H9 (cell line): Measurements from ENCODE around the gene NPS. TPM values are rescaled to one million over a fixed set of nuclear protein-coding genes. Genes with fewer than 3 reads are reported as not detected.

Experiments
- DNase-seq: peaks from one replicate; pipeline ENCODE4 v3.0.0-alpha.2; 2017
- H2AFZ ChIP-seq: one replicate; pipeline ENCODE4 v1.6.1; 2013; ENCODE audit warnings: mild to moderate bottlenecking, low read length, control low read depth, moderate library complexity
- H2AK5ac ChIP-seq: 2 replicates; pipeline ENCODE4 v1.6.1; 2013; ENCODE audit warnings: low read length, control low read depth, mixed read lengths; ENCODE audit not compliant: insufficient read length
- H2BK120ac ChIP-seq: one replicate; pipeline ENCODE4 v1.6.1; 2013; ENCODE audit warnings: low read depth, mild to moderate bottlenecking, low read length, control low read depth, inconsistent platforms; ENCODE audit not compliant: poor library complexity, severe bottlenecking
- H2BK12ac ChIP-seq: 2 replicates; pipeline ENCODE4 v1.6.1; 2013; ENCODE audit warnings: low read length, control low read depth, mixed read lengths, low read depth; ENCODE audit not compliant: insufficient read length
- H2BK15ac ChIP-seq: 2 replicates; pipeline ENCODE4 v1.6.1; 2013; ENCODE audit warnings: low read depth, low read length, control low read depth
- H2BK20ac ChIP-seq: one replicate; pipeline ENCODE4 v1.6.1; 2013; ENCODE audit warnings: low read depth, mild to moderate bottlenecking, low read length, control low read depth, inconsistent platforms; ENCODE audit not compliant: poor library complexity, severe bottlenecking
- H2BK5ac ChIP-seq: 2 replicates; pipeline ENCODE4 v1.6.1; 2013; ENCODE audit warnings: low read length, control low read depth, mixed read lengths; ENCODE audit not compliant: insufficient read length
- H3K14ac ChIP-seq: 2 replicates; pipeline ENCODE4 v1.6.1; 2013; ENCODE audit warnings: low read length, control low read depth; ENCODE audit not compliant: insufficient read depth
- H3K18ac ChIP-seq: 2 replicates; pipeline ENCODE4 v1.6.1; 2013; ENCODE audit warnings: low read depth, mild to moderate bottlenecking, mixed read lengths, low read length, control low read depth; ENCODE audit not compliant: insufficient read length
- H3K23ac ChIP-seq: 2 replicates; pipeline ENCODE4 v1.6.1; 2013; ENCODE audit warnings: low read length, control low read depth, mixed read lengths, low read depth; ENCODE audit not compliant: insufficient read length
- H3K23me2 ChIP-seq: 2 replicates; pipeline ENCODE4 v1.6.1; 2013; ENCODE audit warnings: low read depth, mild to moderate bottlenecking, mixed read lengths, low read length, control low read depth; ENCODE audit not compliant: insufficient read length, poor library complexity, severe bottlenecking
- H3K27ac ChIP-seq: 2 replicates; pipeline ENCODE4 v1.5.1; 2013; ENCODE audit warnings: low read length, control low read depth, mixed read lengths, low read depth; ENCODE audit not compliant: insufficient read length
- H3K27me3 ChIP-seq: 2 replicates; pipeline ENCODE4 v1.6.1; 2013; ENCODE audit warnings: low read length, control low read depth, inconsistent platforms; ENCODE audit not compliant: insufficient read depth
- H3K4ac ChIP-seq: 2 replicates; pipeline ENCODE4 v1.6.1; 2013; ENCODE audit warnings: low read depth, mild to moderate bottlenecking, control low read depth, inconsistent platforms, low read length, moderate library complexity
- H3K4me1 ChIP-seq: 2 replicates; pipeline ENCODE4 v1.6.1; 2013; ENCODE audit warnings: low read length, control low read depth, inconsistent platforms; ENCODE audit not compliant: insufficient read depth
- H3K4me2 ChIP-seq: 2 replicates; pipeline ENCODE4 v1.6.1; 2013; ENCODE audit warnings: low read length, control low read depth, mixed read lengths; ENCODE audit not compliant: insufficient read length, insufficient read depth
- H3K56ac ChIP-seq: 2 replicates; pipeline ENCODE4 v1.6.1; 2013; ENCODE audit warnings: low read depth, mild to moderate bottlenecking, mixed read lengths, low read length, control low read depth; ENCODE audit not compliant: insufficient read length
- H3K79me1 ChIP-seq: 2 replicates; pipeline ENCODE4 v1.6.1; 2013; ENCODE audit warnings: low read depth, mild to moderate bottlenecking, moderate library complexity, low read length, control low read depth, inconsistent platforms; ENCODE audit not compliant: insufficient read depth, poor library complexity, severe bottlenecking
- H3K79me2 ChIP-seq: 2 replicates; pipeline ENCODE4 v1.6.1; 2013; ENCODE audit warnings: low read length, control low read depth, inconsistent platforms; ENCODE audit not compliant: insufficient read depth
- H3K9ac ChIP-seq: 2 replicates; pipeline ENCODE4 v1.6.1; 2013; ENCODE audit warnings: low read length, control low read depth, mixed read lengths; ENCODE audit not compliant: insufficient read length; ENCODE audit errors: extremely low read depth
- H3K9me3 ChIP-seq: one replicate; pipeline ENCODE4 v1.6.1; 2013; ENCODE audit warnings: low read depth, low read length, inconsistent platforms; ENCODE audit not compliant: control insufficient read depth
- H3T11ph ChIP-seq: one replicate; pipeline ENCODE4 v1.6.1; 2013; ENCODE audit warnings: mild to moderate bottlenecking, low read length, control low read depth, inconsistent platforms
- H4K20me1 ChIP-seq: one replicate; pipeline ENCODE4 v1.6.1; 2013; ENCODE audit not compliant: control insufficient read depth, insufficient read length, insufficient read depth
- H4K5ac ChIP-seq: 2 replicates; pipeline ENCODE4 v1.6.1; 2013; ENCODE audit warnings: low read depth, mild to moderate bottlenecking, mixed read lengths, low read length, control low read depth; ENCODE audit not compliant: insufficient read length
- H4K8ac ChIP-seq: replicated peaks from 2 replicates; pipeline ENCODE4 v1.6.1; 2013; ENCODE audit warnings: low read length, control low read depth, mixed read lengths, low read depth; ENCODE audit not compliant: insufficient read length
- H4K91ac ChIP-seq: 2 replicates; pipeline ENCODE4 v1.6.1; 2013; ENCODE audit warnings: low read depth, mild to moderate bottlenecking, moderate library complexity, mixed read lengths, low read length, control low read depth; ENCODE audit not compliant: insufficient read length
- H3K27ac Mint-ChIP-seq, 3 experiments: 2 replicates in 2 of 3; 3 replicates in 1 of 3; pipeline ENCODE4 v1.8.0; 2020 to 2021; ENCODE audit warnings: mixed read lengths in 3 of 3, mild to moderate bottlenecking in 1 of 3, moderate library complexity in 1 of 3
- H3K27me3 Mint-ChIP-seq: 2 replicates; pipeline ENCODE4 v1.8.0; 2021; ENCODE audit warnings: low read depth, mild to moderate bottlenecking, moderate library complexity, mixed read lengths
- H3K36me3 Mint-ChIP-seq, 3 experiments: 2 replicates in 2 of 3; 3 replicates in 1 of 3; pipeline ENCODE4 v1.8.0; 2020 to 2021; ENCODE audit warnings: low read depth in 3 of 3, mixed read lengths in 3 of 3; ENCODE audit not compliant: insufficient read depth in 1 of 3
- H3K4me1 Mint-ChIP-seq, 2 experiments: 2 replicates each; pipeline ENCODE4 v1.8.0; 2020; ENCODE audit warnings: mixed read lengths in 2 of 2
- H3K4me3 Mint-ChIP-seq, 2 experiments: 2 replicates in 1 of 2; 3 replicates in 1 of 2; pipeline ENCODE4 v1.8.0; 2020 to 2021; ENCODE audit warnings: mild to moderate bottlenecking in 2 of 2, mixed read lengths in 2 of 2, moderate library complexity in 1 of 2
- H3K9me3 Mint-ChIP-seq, 2 experiments: 2 replicates in 1 of 2; 3 replicates in 1 of 2; pipeline ENCODE4 v1.8.0; 2020; ENCODE audit warnings: mild to moderate bottlenecking in 2 of 2, mixed read lengths in 2 of 2, moderate library complexity in 1 of 2
- CTCF ChIP-seq: fragments of 200-600 bp; sonication (generic); conservative IDR thresholded peaks from 3 replicates; pipeline ENCODE4 v1.8.0; 2021; ENCODE audit warnings: antibody characterized with exemption, mild to moderate bottlenecking
- WGBS: extraction: QIAGEN DNeasy Blood & Tissue Kit; methylation state at CpG from one replicate; pipeline ENCODE4 v1.1.7; 2013; ENCODE audit warnings: missing lambda C conversion rate, low lambda C conversion rate, mixed read lengths; ENCODE audit not compliant: insufficient read length; ENCODE audit errors: extremely low coverage; 5-methylcytosine and 5-hydroxymethylcytosine counted together
- total RNA-seq: library from RNA; stranded (reverse); gene quantifications from 2 replicates; pipeline ENCODE4 v1.2.1, GENCODE V29; 2021

NPS gene
- total RNA-seq, 1 experiment from 2014 or later: not detected

GRCh38 chr10:127527891-127528290 lies 21.2 kb upstream of the NPS start:
- no peak for TF ChIP-seq CTCF
- Histone ChIP-seq H3K14ac (no peak overlapping the region), H3K27ac (no peak overlapping the region), H3K79me1 (no peaks in the 10 kb centered on the region), H3K9me3 (no peaks in the 10 kb centered on the region), H4K8ac (no peak overlapping the region), H3T11ph (no peak overlapping the region), H3K23ac (no peak overlapping the region), H3K79me2 (no peaks in the 10 kb centered on the region), H3K23me2 (no peaks in the 10 kb centered on the region), H3K18ac (no peak overlapping the region), H2BK5ac (no peak overlapping the region), H2AK5ac (no peak overlapping the region), H2BK20ac (no peak overlapping the region), H2BK120ac (no peak overlapping the region), H3K4me2 (no peak overlapping the region), H4K91ac (no peak overlapping the region), H3K4me1 (no peaks in the 10 kb centered on the region; the same call in 1 of the 2 replicates), H2BK15ac (no peak overlapping the region), H3K4ac (no peak overlapping the region), H3K9ac (no peak overlapping the region), H4K20me1 (no peaks in the 10 kb centered on the region), H3K27me3 (no peaks in the 10 kb centered on the region), H4K5ac (no peak overlapping the region), H2AFZ (no peak overlapping the region), H2BK12ac (no peak overlapping the region), H3K56ac (no peak overlapping the region)
- WGBS: no CpG with 5 or more reads among the region's 8 CpGs
- H3K27me3 Mint-ChIP-seq: no peaks in the 10 kb centered on the region; the same call in 1 of the 2 replicates
- no peak overlapping the region for H3K4me3 Mint-ChIP-seq
- no peaks in the 10 kb centered on the region for H3K9me3 Mint-ChIP-seq
- no peaks in the 10 kb centered on the region for H3K36me3 Mint-ChIP-seq
- DNase-seq: no peak
- peaks cover 6 to 11% of the 10 kb centered on the region in 2 experiments; a peak in 3 of 4 replicates for H3K4me1 Mint-ChIP-seq
- H3K27ac Mint-ChIP-seq: no peak overlapping the region
